HEK293 (cell line): ENCODE measurements around the gene HERC4.

Experiments
- IKZF3 ChIP-seq: fragments of 450-650 bp; IDR thresholded peaks from 2 replicates; pipeline ENCODE4 v1.5.0; 2018; ENCODE audit warnings: missing biosample characterization, mild to moderate bottlenecking, missing genetic modification characterization, moderate library complexity
- ZBTB21 ChIP-seq: fragments of 450-650 bp; formaldehyde crosslinking; IDR thresholded peaks from 2 replicates; pipeline ENCODE4 v1.5.1; 2017; ENCODE audit warnings: missing biosample characterization, missing genetic modification characterization
- ZNF138 ChIP-seq: fragments of 450-650 bp; formaldehyde crosslinking; IDR thresholded peaks from 2 replicates; pipeline ENCODE4 v1.5.1; 2016; ENCODE audit warnings: missing biosample characterization, missing genetic modification characterization, borderline replicate concordance
- ZNF2 ChIP-seq: fragments of 450-650 bp; formaldehyde crosslinking; IDR thresholded peaks from 2 replicates; pipeline ENCODE4 v1.5.1; 2016; ENCODE audit warnings: missing biosample characterization, missing genetic modification characterization
- ZNF239 ChIP-seq: fragments of 450-650 bp; formaldehyde crosslinking; IDR thresholded peaks from 2 replicates; pipeline ENCODE4 v1.5.1; 2016; ENCODE audit warnings: missing biosample characterization, missing genetic modification characterization
- ZNF248 ChIP-seq: fragments of 450-650 bp; formaldehyde crosslinking; IDR thresholded peaks from 2 replicates; pipeline ENCODE4 v1.5.1; 2017; ENCODE audit warnings: missing biosample characterization, missing genetic modification characterization
- ZNF510 ChIP-seq: fragments of 450-650 bp; formaldehyde crosslinking; IDR thresholded peaks from 2 replicates; pipeline ENCODE4 v1.5.1; 2018; ENCODE audit warnings: mild to moderate bottlenecking, missing genetic modification characterization, missing biosample characterization; ENCODE audit not compliant: insufficient replicate concordance
- TF ChIP-seq, protein P1 (sequence below): fragments of 450-650 bp; formaldehyde crosslinking; IDR thresholded peaks from 2 replicates; pipeline ENCODE4 v1.5.1; 2016; ENCODE audit warnings: missing biosample characterization, missing genetic modification characterization
- TF ChIP-seq, protein P2 (sequence below): fragments of 450-650 bp; formaldehyde crosslinking; IDR thresholded peaks from 2 replicates; pipeline ENCODE4 v1.5.1; 2016; ENCODE audit warnings: missing biosample characterization, missing genetic modification characterization
- TF ChIP-seq, protein P3 (sequence below): fragments of 450-650 bp; formaldehyde crosslinking; IDR thresholded peaks from 2 replicates; pipeline ENCODE4 v1.5.1; 2016; ENCODE audit warnings: missing biosample characterization, missing genetic modification characterization
- TF ChIP-seq, protein P4 (sequence below): fragments of 450-650 bp; formaldehyde crosslinking; IDR thresholded peaks from 2 replicates; pipeline ENCODE4 v1.5.1; 2016; ENCODE audit warnings: missing biosample characterization, missing genetic modification characterization, borderline replicate concordance

DNA sequence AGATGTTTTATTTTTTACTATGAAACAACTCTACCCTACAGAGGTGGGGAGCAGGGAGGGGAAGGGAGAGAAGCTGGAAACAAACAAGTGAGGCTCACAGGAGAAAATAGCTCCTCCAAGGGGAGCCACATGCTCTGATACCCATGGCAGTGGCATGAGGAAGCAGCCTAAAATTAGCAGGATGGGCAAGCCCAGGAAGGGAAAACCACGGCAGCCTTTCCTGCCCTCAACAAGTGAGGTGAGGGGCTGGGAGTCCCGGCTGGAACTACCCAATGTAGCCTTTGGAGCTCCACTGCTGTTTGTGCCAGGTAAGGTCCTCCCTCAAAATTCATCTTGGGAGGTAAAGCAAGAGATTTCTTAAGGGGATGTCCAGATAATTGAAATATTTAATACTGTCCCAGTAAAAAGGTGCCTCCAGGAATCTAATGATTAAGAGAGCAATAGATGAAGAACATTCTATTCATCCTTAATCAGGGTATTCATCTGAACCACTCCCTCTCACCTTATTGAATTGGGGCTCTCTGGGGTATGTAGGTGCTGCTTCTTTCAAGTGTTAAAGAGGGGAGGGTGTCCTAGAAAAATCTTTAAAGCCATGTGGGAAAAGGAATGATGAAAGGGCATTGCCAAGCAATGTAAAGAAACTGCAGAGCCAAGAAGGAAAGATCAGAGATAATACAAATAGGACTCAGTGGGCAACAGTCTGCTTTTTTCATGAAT lies 12.8 kb upstream of the HERC4 start:
- TF ChIP-seq ZNF138 (no peak), ZNF248 (no peak), ZBTB21 (no peak), IKZF3 (tag by site-specific recombination) (no peak), ZNF239 (tag by site-specific recombination) (no peak), ZNF2 (tag by site-specific recombination) (no peak), ZNF510 (tag by site-specific recombination) (no peak)
- TF ChIP-seq, protein P1, sequence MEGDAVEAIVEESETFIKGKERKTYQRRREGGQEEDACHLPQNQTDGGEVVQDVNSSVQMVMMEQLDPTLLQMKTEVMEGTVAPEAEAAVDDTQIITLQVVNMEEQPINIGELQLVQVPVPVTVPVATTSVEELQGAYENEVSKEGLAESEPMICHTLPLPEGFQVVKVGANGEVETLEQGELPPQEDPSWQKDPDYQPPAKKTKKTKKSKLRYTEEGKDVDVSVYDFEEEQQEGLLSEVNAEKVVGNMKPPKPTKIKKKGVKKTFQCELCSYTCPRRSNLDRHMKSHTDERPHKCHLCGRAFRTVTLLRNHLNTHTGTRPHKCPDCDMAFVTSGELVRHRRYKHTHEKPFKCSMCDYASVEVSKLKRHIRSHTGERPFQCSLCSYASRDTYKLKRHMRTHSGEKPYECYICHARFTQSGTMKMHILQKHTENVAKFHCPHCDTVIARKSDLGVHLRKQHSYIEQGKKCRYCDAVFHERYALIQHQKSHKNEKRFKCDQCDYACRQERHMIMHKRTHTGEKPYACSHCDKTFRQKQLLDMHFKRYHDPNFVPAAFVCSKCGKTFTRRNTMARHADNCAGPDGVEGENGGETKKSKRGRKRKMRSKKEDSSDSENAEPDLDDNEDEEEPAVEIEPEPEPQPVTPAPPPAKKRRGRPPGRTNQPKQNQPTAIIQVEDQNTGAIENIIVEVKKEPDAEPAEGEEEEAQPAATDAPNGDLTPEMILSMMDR (tag by site-specific recombination): no peak
- TF ChIP-seq, protein P2, sequence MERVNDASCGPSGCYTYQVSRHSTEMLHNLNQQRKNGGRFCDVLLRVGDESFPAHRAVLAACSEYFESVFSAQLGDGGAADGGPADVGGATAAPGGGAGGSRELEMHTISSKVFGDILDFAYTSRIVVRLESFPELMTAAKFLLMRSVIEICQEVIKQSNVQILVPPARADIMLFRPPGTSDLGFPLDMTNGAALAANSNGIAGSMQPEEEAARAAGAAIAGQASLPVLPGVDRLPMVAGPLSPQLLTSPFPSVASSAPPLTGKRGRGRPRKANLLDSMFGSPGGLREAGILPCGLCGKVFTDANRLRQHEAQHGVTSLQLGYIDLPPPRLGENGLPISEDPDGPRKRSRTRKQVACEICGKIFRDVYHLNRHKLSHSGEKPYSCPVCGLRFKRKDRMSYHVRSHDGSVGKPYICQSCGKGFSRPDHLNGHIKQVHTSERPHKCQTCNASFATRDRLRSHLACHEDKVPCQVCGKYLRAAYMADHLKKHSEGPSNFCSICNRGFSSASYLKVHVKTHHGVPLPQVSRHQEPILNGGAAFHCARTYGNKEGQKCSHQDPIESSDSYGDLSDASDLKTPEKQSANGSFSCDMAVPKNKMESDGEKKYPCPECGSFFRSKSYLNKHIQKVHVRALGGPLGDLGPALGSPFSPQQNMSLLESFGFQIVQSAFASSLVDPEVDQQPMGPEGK: no peak
- TF ChIP-seq, protein P3, sequence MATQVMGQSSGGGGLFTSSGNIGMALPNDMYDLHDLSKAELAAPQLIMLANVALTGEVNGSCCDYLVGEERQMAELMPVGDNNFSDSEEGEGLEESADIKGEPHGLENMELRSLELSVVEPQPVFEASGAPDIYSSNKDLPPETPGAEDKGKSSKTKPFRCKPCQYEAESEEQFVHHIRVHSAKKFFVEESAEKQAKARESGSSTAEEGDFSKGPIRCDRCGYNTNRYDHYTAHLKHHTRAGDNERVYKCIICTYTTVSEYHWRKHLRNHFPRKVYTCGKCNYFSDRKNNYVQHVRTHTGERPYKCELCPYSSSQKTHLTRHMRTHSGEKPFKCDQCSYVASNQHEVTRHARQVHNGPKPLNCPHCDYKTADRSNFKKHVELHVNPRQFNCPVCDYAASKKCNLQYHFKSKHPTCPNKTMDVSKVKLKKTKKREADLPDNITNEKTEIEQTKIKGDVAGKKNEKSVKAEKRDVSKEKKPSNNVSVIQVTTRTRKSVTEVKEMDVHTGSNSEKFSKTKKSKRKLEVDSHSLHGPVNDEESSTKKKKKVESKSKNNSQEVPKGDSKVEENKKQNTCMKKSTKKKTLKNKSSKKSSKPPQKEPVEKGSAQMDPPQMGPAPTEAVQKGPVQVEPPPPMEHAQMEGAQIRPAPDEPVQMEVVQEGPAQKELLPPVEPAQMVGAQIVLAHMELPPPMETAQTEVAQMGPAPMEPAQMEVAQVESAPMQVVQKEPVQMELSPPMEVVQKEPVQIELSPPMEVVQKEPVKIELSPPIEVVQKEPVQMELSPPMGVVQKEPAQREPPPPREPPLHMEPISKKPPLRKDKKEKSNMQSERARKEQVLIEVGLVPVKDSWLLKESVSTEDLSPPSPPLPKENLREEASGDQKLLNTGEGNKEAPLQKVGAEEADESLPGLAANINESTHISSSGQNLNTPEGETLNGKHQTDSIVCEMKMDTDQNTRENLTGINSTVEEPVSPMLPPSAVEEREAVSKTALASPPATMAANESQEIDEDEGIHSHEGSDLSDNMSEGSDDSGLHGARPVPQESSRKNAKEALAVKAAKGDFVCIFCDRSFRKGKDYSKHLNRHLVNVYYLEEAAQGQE: no peak
- TF ChIP-seq, protein P4, sequence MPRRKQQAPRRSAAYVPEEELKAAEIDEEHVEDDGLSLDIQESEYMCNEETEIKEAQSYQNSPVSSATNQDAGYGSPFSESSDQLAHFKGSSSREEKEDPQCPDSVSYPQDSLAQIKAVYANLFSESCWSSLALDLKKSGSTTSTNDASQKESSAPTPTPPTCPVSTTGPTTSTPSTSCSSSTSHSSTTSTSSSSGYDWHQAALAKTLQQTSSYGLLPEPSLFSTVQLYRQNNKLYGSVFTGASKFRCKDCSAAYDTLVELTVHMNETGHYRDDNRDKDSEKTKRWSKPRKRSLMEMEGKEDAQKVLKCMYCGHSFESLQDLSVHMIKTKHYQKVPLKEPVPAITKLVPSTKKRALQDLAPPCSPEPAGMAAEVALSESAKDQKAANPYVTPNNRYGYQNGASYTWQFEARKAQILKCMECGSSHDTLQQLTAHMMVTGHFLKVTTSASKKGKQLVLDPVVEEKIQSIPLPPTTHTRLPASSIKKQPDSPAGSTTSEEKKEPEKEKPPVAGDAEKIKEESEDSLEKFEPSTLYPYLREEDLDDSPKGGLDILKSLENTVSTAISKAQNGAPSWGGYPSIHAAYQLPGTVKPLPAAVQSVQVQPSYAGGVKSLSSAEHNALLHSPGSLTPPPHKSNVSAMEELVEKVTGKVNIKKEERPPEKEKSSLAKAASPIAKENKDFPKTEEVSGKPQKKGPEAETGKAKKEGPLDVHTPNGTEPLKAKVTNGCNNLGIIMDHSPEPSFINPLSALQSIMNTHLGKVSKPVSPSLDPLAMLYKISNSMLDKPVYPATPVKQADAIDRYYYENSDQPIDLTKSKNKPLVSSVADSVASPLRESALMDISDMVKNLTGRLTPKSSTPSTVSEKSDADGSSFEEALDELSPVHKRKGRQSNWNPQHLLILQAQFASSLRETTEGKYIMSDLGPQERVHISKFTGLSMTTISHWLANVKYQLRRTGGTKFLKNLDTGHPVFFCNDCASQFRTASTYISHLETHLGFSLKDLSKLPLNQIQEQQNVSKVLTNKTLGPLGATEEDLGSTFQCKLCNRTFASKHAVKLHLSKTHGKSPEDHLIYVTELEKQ: no peak
